Adrenal gland (tissue), 12 donors: ENCODE data around the gene CHD9NB. TPM values are rescaled to one million over a fixed set of nuclear protein-coding genes. Genes with fewer than 3 reads are reported as not detected.

Source experiments
- DNase-seq, 7 donors: peaks; one replicate each; pipeline ENCODE4 v3.0.0-alpha.2; 2019 to 2020
- H3K27ac ChIP-seq, 5 donors: fragments of 200-600 bp; sonication (generic) in 4 of 5; 1 replicate in 3 of 5; 2 replicates in 2 of 5; pipeline versions ENCODE4 v1.5.1 to v1.8.0; 2016 to 2020; ENCODE audit warnings: mild to moderate bottlenecking in 1 of 5
- H3K27me3 ChIP-seq: fragments of 200-600 bp; 2 replicates; pipeline ENCODE4 v1.8.0; 2021
- H3K36me3 ChIP-seq, 2 donors: fragments of 200-600 bp; replicated peaks in 1 of 2; 1 replicate in 1 of 2; 2 replicates in 1 of 2; pipeline versions ENCODE4 v1.5.1 to v1.8.0; 2018 to 2022
- H3K4me1 ChIP-seq, 2 donors: fragments of 200-600 bp; replicated peaks in 1 of 2; 1 replicate in 1 of 2; 2 replicates in 1 of 2; pipeline versions ENCODE4 v1.5.1 to v1.8.0; 2018 to 2021
- H3K4me3 ChIP-seq, 4 donors: fragments of 200-600 bp; sonication (generic) in 3 of 4; one replicate each; pipeline ENCODE4 v1.5.1; 2016 to 2018
- H3K9me3 ChIP-seq, 3 donors: fragments of 200-600 bp; sonication (generic) in 1 of 3; replicated peaks in 1 of 3; 1 replicate in 2 of 3; 2 replicates in 1 of 3; pipeline versions ENCODE4 v1.5.1 to v1.8.0; 2016 to 2021
- CTCF ChIP-seq, 6 experiments: fragments of 450-650 bp in 4 of 6; fragments of 200-600 bp in 2 of 6; sonication (generic) in 1 of 6; IDR thresholded peaks; 1 replicate in 5 of 6; 2 replicates in 1 of 6; pipeline versions ENCODE4 v1.5.1 to v1.8.0; 2016 to 2021; ENCODE audit warnings: antibody characterized with exemption in 6 of 6, mild to moderate bottlenecking in 2 of 6, moderate library complexity in 1 of 6
- POLR2A ChIP-seq, 2 donors: fragments of 450-650 bp; IDR thresholded peaks; one replicate each; pipeline ENCODE4 v1.6.1; 2017; ENCODE audit warnings: antibody characterized with exemption in 2 of 2, mild to moderate bottlenecking in 2 of 2, moderate library complexity in 1 of 2
- WGBS, 4 donors: extraction: QIAGEN DNeasy Blood & Tissue Kit in 2 of 4; methylation state at CpG; one replicate each; pipeline versions ENCODE4 v1.1.5 to v1.1.7; 2013 to 2017; 5-methylcytosine and 5-hydroxymethylcytosine counted together
- intact Hi-C, 2 donors: fragments of 100-400 bp; cut with DNase I; formaldehyde crosslinking; loops; one replicate each; pipeline versions ENCODE4 v1.14.1 to v1.15.0; 2022 to 2023
- polyA plus RNA-seq, 3 donors: library from polyadenylated mRNA; stranded (reverse); fragments of 200-250 nt in 2 of 3; fragments of 350-450 nt in 1 of 3; fragmentation: Illumina TruSeq in 1 of 3; extraction: RNeasy Lipid Tissue Mini Kit (QIAGEN cat#74804) in 1 of 3; gene quantifications; one replicate each; pipeline ENCODE4 v1.2.3, GENCODE V29; 2013 to 2014
- total RNA-seq, 9 donors: library from RNA; depleted of rRNA in 4 of 9; stranded (reverse); fragments of >200 nt in 4 of 9; fragments of 120-200 nt in 1 of 9; fragmentation: NEBNext Ultra II Directional in 1 of 9; extraction: Animal tissue kit (Norgen Biotek cat#: 25700) in 1 of 9; gene quantifications; one replicate each; pipeline versions ENCODE4 v1.1.0 to v1.2.4, GENCODE V29; 2013 to 2023
- donor health status: healthy with polysubstance abuse.
- donor health status: Bipolar disorder and iron deficiency.
- donor health status: DM: yes; HTN: yes; CAD: no.
- donor health status: DM: no; HTN: no; CAD: no.
- donor health status: DM: no; HTN: no; CAD: no.
- donor health status: DM: yes; HTN: yes; CAD: no.

Gene CHD9NB
- total and polyA plus RNA-seq, 12 donors = 0.11 to 1.3 (median 0.55) TPM

GRCh38 chr16:53073022-53073421 is 20.3 kb upstream of the CHD9NB start:
- Histone ChIP-seq H3K4me3 (no peak overlapping the region), H3K27me3 (no peaks in the 10 kb centered on the region), H3K4me1 (peaks cover 11 to 26% of the 10 kb centered on the region in 2 donors), H3K9me3 (no peaks in the 10 kb centered on the region), H3K36me3 (no peaks in the 10 kb centered on the region), H3K27ac (peak overlapping the region in 1 of 5 donors; percentile 8)
- intact Hi-C loops = no loop called here
- DNase-seq = no peak
- 84 to 93% (median 91%) methylated on average over 6 of the region's 6 CpGs for WGBS, 4 donors
- TF ChIP-seq POLR2A (IDR thresholded peaks at IDR 0.05) (no peak), CTCF (IDR thresholded peaks at IDR 0.05) (no peak)

GRCh38 chr16:53071748-53072301 is 19.1 kb upstream of the CHD9NB start:
- no peaks in the 10 kb centered on the region for H3K9me3 ChIP-seq
- H3K4me1 ChIP-seq = peaks cover 11 to 26% of the 10 kb centered on the region in 2 donors
- H3K4me3 ChIP-seq = no peak overlapping the region
- DNase-seq = peak in 6 of 7 donors; percentile 41 to 57 (median 52)
- intact Hi-C loops = no loop called here
- no peak for TF ChIP-seq POLR2A (IDR thresholded peaks at IDR 0.05)
- TF ChIP-seq CTCF (IDR thresholded peaks at IDR 0.05) = no peak
- H3K27me3 ChIP-seq = no peaks in the 10 kb centered on the region
- peak overlapping the region in 2 of 5 donors; percentile 29 to 62 for H3K27ac ChIP-seq
- 42 to 46% (median 43%) methylated on average over 6 of the region's 6 CpGs for WGBS, 4 donors
- H3K36me3 ChIP-seq = no peaks in the 10 kb centered on the region

- no peak overlapping the region for H3K27ac ChIP-seq
- no peaks in the 10 kb centered on the region for H3K9me3 ChIP-seq
- no peak overlapping the region for H3K4me3 ChIP-seq
- TF ChIP-seq POLR2A (IDR thresholded peaks at IDR 0.05) = no peak
- TF ChIP-seq CTCF (IDR thresholded peaks at IDR 0.05) = no peak
- H3K27me3 ChIP-seq = no peaks in the 10 kb centered on the region
- DNase-seq = no peak
- intact Hi-C loops = no loop called here
- H3K4me1 ChIP-seq = peaks cover 27 to 45% of the 10 kb centered on the region in 2 donors
- H3K36me3 ChIP-seq = no peaks in the 10 kb centered on the region
- 83 to 89% (median 85%) methylated on average over 2 of the region's 2 CpGs for WGBS, 4 donors
Measured at GRCh38 chr16:53069772-53070171, 17.1 kb upstream of the CHD9NB start.

- Histone ChIP-seq H3K4me3 (no peak overlapping the region), H3K9me3 (no peaks in the 10 kb centered on the region), H3K36me3 (no peaks in the 10 kb centered on the region), H3K4me1 (peaks cover 30 to 54% of the 10 kb centered on the region in 2 donors), H3K27ac (peak overlapping the region in 1 of 5 donors; percentile 7), H3K27me3 (no peaks in the 10 kb centered on the region)
- no peak for DNase-seq
- WGBS, 4 donors = 79 to 92% (median 88%) methylated on average over 4 of the region's 4 CpGs
- intact Hi-C loops = no loop called here
- TF ChIP-seq POLR2A (IDR thresholded peaks at IDR 0.05) = no peak
- no peak for TF ChIP-seq CTCF (IDR thresholded peaks at IDR 0.05)
Measured at GRCh38 chr16:53068423-53068833, 15.7 kb upstream of the CHD9NB start.
